HG03558 (cell line): Measurements from ENCODE around the gene S1PR4.
"Not testable (repeated sequence)": the region's sequence is repeated elsewhere in the genome, so short reads cannot be mapped to it uniquely, and the experiment has no call there.

Source experiments
- ATAC-seq: cut with Tn5 transposase; IDR thresholded peaks from one replicate; pipeline ENCODE4 v1.9.1; 2021; ENCODE audit warnings: moderate number of reproducible peaks; ENCODE audit not compliant: unreplicated experiment; ENCODE audit errors: extremely low read depth

S1PR4 gene

GRCh38 chr19:3151563-3152418 lies 26.8 kb upstream of the S1PR4 start:
- ATAC-seq = no peak

GRCh38 chr19:3152419-3152780 lies 26.2 kb upstream of the S1PR4 start:
- ATAC-seq = no peak

GRCh38 chr19:3153286-3154230 lies 25.0 kb upstream of the S1PR4 start:
- ATAC-seq = no peak

GRCh38 chr19:3154447-3154846 lies 24.1 kb upstream of the S1PR4 start:
- not testable (repeated sequence) for ATAC-seq

GRCh38 chr19:3154957-3155736 lies 23.4 kb upstream of the S1PR4 start:
- peak; percentile 71 for ATAC-seq

- ATAC-seq = no peak
Observed at GRCh38 chr19:3157096-3157845, 21.3 kb upstream of the S1PR4 start.

- ATAC-seq = no peak
Observed at GRCh38 chr19:3159565-3159964, 19.0 kb upstream of the S1PR4 start.

- ATAC-seq = no peak
Observed at GRCh38 chr19:3160219-3160618, 18.4 kb upstream of the S1PR4 start.

- no peak for ATAC-seq
Observed at GRCh38 chr19:3161453-3161852, 17.1 kb upstream of the S1PR4 start.

GRCh38 chr19:3162418-3163229 lies 15.9 kb upstream of the S1PR4 start:
- no peak for ATAC-seq

GRCh38 chr19:3163230-3163886 lies 15.2 kb upstream of the S1PR4 start:
- ATAC-seq = no peak

- no peak for ATAC-seq
Observed at GRCh38 chr19:3163943-3164342, 14.6 kb upstream of the S1PR4 start.

- ATAC-seq = no peak
Observed at GRCh38 chr19:3167533-3168272, 10.9 kb upstream of the S1PR4 start.

GRCh38 chr19:3171894-3172672 lies 6.5 kb upstream of the S1PR4 start:
- ATAC-seq = no peak

GRCh38 chr19:3172673-3173000 lies 5.9 kb upstream of the S1PR4 start:
- not testable (repeated sequence) for ATAC-seq

GRCh38 chr19:3175781-3176714 lies 2.5 kb upstream of the S1PR4 start:
- ATAC-seq = no peak
